NB4 (cell line): ENCODE data around the gene CNTFR.

Experiments used
- CTCF ChIP-seq: IDR thresholded peaks from one replicate; pipeline ENCODE4 v1.5.1; 2012; ENCODE audit warnings: low read depth, low read length
- MAX ChIP-seq: IDR thresholded peaks from 2 replicates; pipeline ENCODE4 v1.6.1; 2011; ENCODE audit warnings: low read depth, low read length
- POLR2A ChIP-seq: IDR thresholded peaks from 2 replicates; pipeline ENCODE4 v1.6.1; 2011; ENCODE audit warnings: mild to moderate bottlenecking; ENCODE audit not compliant: insufficient read length; ENCODE audit errors: extremely low read depth

- no peak for TF ChIP-seq POLR2A
- TF ChIP-seq CTCF, result no peak
- no peak for TF ChIP-seq MAX
Measured at GRCh38 chr9:34552606-34552981, 36.9 kb downstream of the CNTFR start.
